Mammary epithelial cell (primary cell): ENCODE measurements around the gene CDX2.

ENCODE experiments used
- CTCF ChIP-seq, 2 donors: IDR thresholded peaks in 1 of 2; conservative IDR thresholded peaks in 1 of 2; 2 replicates each; pipeline ENCODE4 v1.5.1; 2011 to 2012; ENCODE audit warnings: inconsistent platforms in 2 of 2, low read length in 2 of 2, mild to moderate bottlenecking in 2 of 2, control low read depth in 1 of 2, low read depth in 1 of 2; ENCODE audit not compliant: insufficient read depth in 1 of 2; ENCODE audit errors: extremely low read depth in 1 of 2
- EZH2 ChIP-seq: IDR thresholded peaks from 2 replicates; pipeline ENCODE4 v1.6.1; 2012; ENCODE audit warnings: low read length, inconsistent platforms, borderline replicate concordance

DNA sequence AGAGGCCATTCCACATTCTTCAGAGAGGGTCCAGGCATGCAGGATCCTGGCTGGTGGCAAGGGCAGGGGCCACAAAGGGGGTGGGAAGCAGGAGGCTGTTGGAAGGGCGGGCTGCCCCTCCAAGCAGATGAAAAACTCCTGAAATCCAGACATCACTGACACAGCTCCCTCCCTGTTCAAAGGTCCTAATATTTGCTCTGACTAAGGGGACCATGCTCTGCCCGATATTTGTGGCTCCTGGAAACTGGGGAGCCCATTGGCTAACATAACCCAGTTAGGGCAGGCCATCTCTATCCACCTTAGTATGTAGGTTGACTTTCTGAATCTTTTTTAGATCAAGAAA is 3.3 kb upstream of the CDX2 start:
- TF ChIP-seq CTCF (conservative IDR thresholded peaks at IDR 0.05 in 1 of 2, IDR thresholded peaks at IDR 0.05 in 1 of 2; ENCODE audit: extremely low read depth in 1 of 2, insufficient read depth in 1 of 2, low read depth in 1 of 2, low read length in 2 of 2) (no peak), EZH2 (no peak)
